WTC11 (cell line): ENCODE data around the gene CHD9. TPM values are rescaled to one million over a fixed set of nuclear protein-coding genes. Genes with fewer than 3 reads are reported as not detected.

Experiments used
- ATAC-seq: fragments of 200-7000 bp; cut with Tn5 transposase; 2 replicates; pipeline ENCODE4 v1.10.0; 2021; ENCODE audit warnings: mild to moderate bottlenecking, moderate library complexity
- CTCF ChIA-PET: fragments of 300-600 bp; sonication (Branson Sonifier 250); formaldehyde crosslinking; loops from one replicate; lab custom pipeline; 2021; ENCODE audit warnings: antibody characterized with exemption; lab: Charles Lee
- POLR2A ChIA-PET: fragments of 350-600 bp; sonication (Branson Sonifier 250); formaldehyde crosslinking; loops from one replicate; lab custom pipeline; 2021; ENCODE audit warnings: antibody characterized with exemption; lab: Charles Lee
- DNase-seq: peaks from one replicate; pipeline ENCODE4 v3.0.0; 2021; ENCODE audit warnings: low spot score
- H3K27ac Mint-ChIP-seq: 2 replicates; pipeline ENCODE4 v1.8.0; 2021; ENCODE audit warnings: mixed read lengths
- H3K27me3 Mint-ChIP-seq: 2 replicates; pipeline ENCODE4 v1.8.0; 2021; ENCODE audit warnings: low read depth, mild to moderate bottlenecking, moderate library complexity, mixed read lengths
- H3K36me3 Mint-ChIP-seq: 2 replicates; pipeline ENCODE4 v1.8.0; 2021; ENCODE audit warnings: mixed read lengths
- H3K4me1 Mint-ChIP-seq: 2 replicates; pipeline ENCODE4 v1.8.0; 2022; ENCODE audit warnings: mixed read lengths
- H3K4me3 Mint-ChIP-seq: 2 replicates; pipeline ENCODE4 v1.8.0; 2021; ENCODE audit warnings: mild to moderate bottlenecking, moderate library complexity, mixed read lengths
- H3K9me3 Mint-ChIP-seq: 2 replicates; pipeline ENCODE4 v1.8.0; 2021; ENCODE audit warnings: mixed read lengths
- EMX1 ChIP-seq: fragments of 250-450 bp; sonication (Bioruptor Pico); IDR thresholded peaks from 2 replicates; pipeline ENCODE4 v1.8.0; 2021; ENCODE audit warnings: mild to moderate bottlenecking
- ESRRA ChIP-seq: sonication (generic); formaldehyde crosslinking; IDR thresholded peaks from 2 replicates; pipeline ENCODE4 v1.8.1; 2022; ENCODE audit warnings: mild to moderate bottlenecking, missing genetic modification reagents, borderline replicate concordance
- IRF2 ChIP-seq: sonication (generic); formaldehyde crosslinking; IDR thresholded peaks from 2 replicates; pipeline ENCODE4 v1.8.0; 2022; ENCODE audit warnings: low read depth, missing genetic modification reagents, borderline replicate concordance
- MYBL2 ChIP-seq: sonication (generic); formaldehyde crosslinking; IDR thresholded peaks from 2 replicates; pipeline ENCODE4 v1.8.1; 2023; ENCODE audit warnings: mild to moderate bottlenecking, moderate library complexity, missing genetic modification reagents
- NFATC4 ChIP-seq: fragments of 250-450 bp; sonication (Bioruptor Pico); IDR thresholded peaks from 2 replicates; pipeline ENCODE4 v1.9.0; 2021; ENCODE audit warnings: mild to moderate bottlenecking
- NFE2L1 ChIP-seq: sonication (generic); formaldehyde crosslinking; IDR thresholded peaks from 2 replicates; pipeline ENCODE4 v1.8.1; 2023; ENCODE audit warnings: missing genetic modification reagents
- NR2C2 ChIP-seq: sonication (generic); formaldehyde crosslinking; IDR thresholded peaks from 2 replicates; pipeline ENCODE4 v1.8.0; 2022; ENCODE audit warnings: mild to moderate bottlenecking, missing genetic modification reagents
- OVOL2 ChIP-seq: fragments of 250-450 bp; sonication (Bioruptor Pico); IDR thresholded peaks from 2 replicates; pipeline ENCODE4 v1.9.0; 2021; ENCODE audit warnings: mild to moderate bottlenecking, borderline replicate concordance
- RORB ChIP-seq: fragments of 250-450 bp; sonication (Bioruptor Pico); IDR thresholded peaks from 2 replicates; pipeline ENCODE4 v1.9.0; 2021; ENCODE audit warnings: mild to moderate bottlenecking
- SMAD3 ChIP-seq: sonication (generic); formaldehyde crosslinking; IDR thresholded peaks from 2 replicates; pipeline ENCODE4 v1.8.0; 2022; ENCODE audit warnings: missing genetic modification reagents, mild to moderate bottlenecking, borderline replicate concordance
- TEAD4 ChIP-seq: sonication (generic); formaldehyde crosslinking; IDR thresholded peaks from 2 replicates; pipeline ENCODE4 v1.8.0; 2022; ENCODE audit warnings: mild to moderate bottlenecking, missing genetic modification reagents
- TP53 ChIP-seq: sonication (generic); formaldehyde crosslinking; IDR thresholded peaks from 2 replicates; pipeline ENCODE4 v1.8.1; 2023; ENCODE audit warnings: mild to moderate bottlenecking, missing genetic modification reagents
- ZBTB21 ChIP-seq: sonication (generic); formaldehyde crosslinking; IDR thresholded peaks from 2 replicates; pipeline ENCODE4 v1.8.1; 2023; ENCODE audit warnings: mild to moderate bottlenecking, missing genetic modification reagents, borderline replicate concordance
- ZNF232 ChIP-seq: sonication (generic); formaldehyde crosslinking; IDR thresholded peaks from 2 replicates; pipeline ENCODE4 v1.8.0; 2022; ENCODE audit warnings: mild to moderate bottlenecking, missing genetic modification reagents
- ZNF317 ChIP-seq: sonication (generic); formaldehyde crosslinking; IDR thresholded peaks from 2 replicates; pipeline ENCODE4 v1.8.1; 2023; ENCODE audit warnings: low read depth, mild to moderate bottlenecking, moderate library complexity, missing genetic modification reagents, borderline replicate concordance
- total RNA-seq: library from RNA; stranded (reverse); gene quantifications from 3 replicates; pipeline ENCODE4 v1.2.3, GENCODE V29; 2021
- TF ChIP-seq, protein P1 (sequence below): sonication (generic); formaldehyde crosslinking; IDR thresholded peaks from 2 replicates; pipeline ENCODE4 v1.8.1; 2022; ENCODE audit warnings: low read depth, mild to moderate bottlenecking, moderate library complexity, missing genetic modification reagents, borderline replicate concordance
- TF ChIP-seq, protein P2 (sequence below): sonication (generic); formaldehyde crosslinking; IDR thresholded peaks from 2 replicates; pipeline ENCODE4 v1.8.0; 2022; ENCODE audit warnings: mild to moderate bottlenecking, missing genetic modification reagents
- TF ChIP-seq, protein P3 (sequence below): fragments of 250-450 bp; sonication (Bioruptor Pico); IDR thresholded peaks from 2 replicates; pipeline ENCODE4 v1.8.0; 2021; ENCODE audit warnings: mild to moderate bottlenecking
- TF ChIP-seq, protein P4 (sequence below): fragments of 250-450 bp; sonication (Bioruptor Pico); IDR thresholded peaks from 2 replicates; pipeline ENCODE4 v1.9.0; 2021; ENCODE audit warnings: mild to moderate bottlenecking, borderline replicate concordance
- TF ChIP-seq, protein P5 (sequence below): sonication (generic); formaldehyde crosslinking; IDR thresholded peaks from 2 replicates; pipeline ENCODE4 v1.8.1; 2022; ENCODE audit warnings: mild to moderate bottlenecking, moderate library complexity, missing genetic modification reagents
- TF ChIP-seq, protein P6 (sequence below): sonication (generic); formaldehyde crosslinking; IDR thresholded peaks from 2 replicates; pipeline ENCODE4 v1.8.0; 2022; ENCODE audit warnings: missing genetic modification reagents

The CHD9 gene
- total RNA-seq, 1 experiment from 2014 or later: 31.3 TPM

DNA sequence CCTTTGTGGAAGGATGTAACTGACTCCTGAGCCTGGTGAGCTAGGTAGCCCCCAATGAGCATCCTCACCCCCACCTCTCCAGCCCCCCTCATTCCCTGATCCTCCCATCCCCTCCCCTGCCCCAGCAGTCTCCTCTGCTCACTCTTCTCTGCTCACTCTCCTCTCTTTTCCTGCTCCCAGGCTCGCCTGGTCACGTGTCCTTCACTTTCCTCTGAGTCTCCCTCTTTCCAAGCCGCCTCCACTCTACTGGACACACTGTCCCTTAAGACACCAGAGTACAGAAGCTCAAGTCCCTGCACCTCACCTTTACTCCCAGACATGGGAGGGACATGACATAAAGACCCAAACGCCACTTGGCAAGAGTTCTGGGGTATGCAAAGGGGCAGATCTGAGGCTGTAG, 303.2 kb downstream of the CHD9 start (continued):
- TF ChIP-seq, protein P1, sequence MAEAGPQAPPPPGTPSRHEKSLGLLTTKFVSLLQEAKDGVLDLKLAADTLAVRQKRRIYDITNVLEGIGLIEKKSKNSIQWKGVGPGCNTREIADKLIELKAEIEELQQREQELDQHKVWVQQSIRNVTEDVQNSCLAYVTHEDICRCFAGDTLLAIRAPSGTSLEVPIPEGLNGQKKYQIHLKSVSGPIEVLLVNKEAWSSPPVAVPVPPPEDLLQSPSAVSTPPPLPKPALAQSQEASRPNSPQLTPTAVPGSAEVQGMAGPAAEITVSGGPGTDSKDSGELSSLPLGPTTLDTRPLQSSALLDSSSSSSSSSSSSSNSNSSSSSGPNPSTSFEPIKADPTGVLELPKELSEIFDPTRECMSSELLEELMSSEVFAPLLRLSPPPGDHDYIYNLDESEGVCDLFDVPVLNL (CRISPR knock-in tag): no peak
- TF ChIP-seq ZNF317 (CRISPR knock-in tag) (no peak), ZBTB21 (CRISPR knock-in tag) (no peak), IRF2 (no peak), NR2C2 (CRISPR knock-in tag) (no peak), MYBL2 (CRISPR knock-in tag) (no peak)
- TF ChIP-seq, protein P2, sequence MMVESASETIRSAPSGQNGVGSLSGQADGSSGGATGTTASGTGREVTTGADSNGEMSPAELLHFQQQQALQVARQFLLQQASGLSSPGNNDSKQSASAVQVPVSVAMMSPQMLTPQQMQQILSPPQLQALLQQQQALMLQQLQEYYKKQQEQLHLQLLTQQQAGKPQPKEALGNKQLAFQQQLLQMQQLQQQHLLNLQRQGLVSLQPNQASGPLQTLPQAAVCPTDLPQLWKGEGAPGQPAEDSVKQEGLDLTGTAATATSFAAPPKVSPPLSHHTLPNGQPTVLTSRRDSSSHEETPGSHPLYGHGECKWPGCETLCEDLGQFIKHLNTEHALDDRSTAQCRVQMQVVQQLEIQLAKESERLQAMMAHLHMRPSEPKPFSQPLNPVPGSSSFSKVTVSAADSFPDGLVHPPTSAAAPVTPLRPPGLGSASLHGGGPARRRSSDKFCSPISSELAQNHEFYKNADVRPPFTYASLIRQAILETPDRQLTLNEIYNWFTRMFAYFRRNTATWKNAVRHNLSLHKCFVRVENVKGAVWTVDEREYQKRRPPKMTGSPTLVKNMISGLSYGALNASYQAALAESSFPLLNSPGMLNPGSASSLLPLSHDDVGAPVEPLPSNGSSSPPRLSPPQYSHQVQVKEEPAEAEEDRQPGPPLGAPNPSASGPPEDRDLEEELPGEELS (CRISPR knock-in tag): no peak
- TF ChIP-seq, protein P3, sequence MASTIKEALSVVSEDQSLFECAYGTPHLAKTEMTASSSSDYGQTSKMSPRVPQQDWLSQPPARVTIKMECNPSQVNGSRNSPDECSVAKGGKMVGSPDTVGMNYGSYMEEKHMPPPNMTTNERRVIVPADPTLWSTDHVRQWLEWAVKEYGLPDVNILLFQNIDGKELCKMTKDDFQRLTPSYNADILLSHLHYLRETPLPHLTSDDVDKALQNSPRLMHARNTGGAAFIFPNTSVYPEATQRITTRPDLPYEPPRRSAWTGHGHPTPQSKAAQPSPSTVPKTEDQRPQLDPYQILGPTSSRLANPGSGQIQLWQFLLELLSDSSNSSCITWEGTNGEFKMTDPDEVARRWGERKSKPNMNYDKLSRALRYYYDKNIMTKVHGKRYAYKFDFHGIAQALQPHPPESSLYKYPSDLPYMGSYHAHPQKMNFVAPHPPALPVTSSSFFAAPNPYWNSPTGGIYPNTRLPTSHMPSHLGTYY (CRISPR knock-in tag): no peak

DNA sequence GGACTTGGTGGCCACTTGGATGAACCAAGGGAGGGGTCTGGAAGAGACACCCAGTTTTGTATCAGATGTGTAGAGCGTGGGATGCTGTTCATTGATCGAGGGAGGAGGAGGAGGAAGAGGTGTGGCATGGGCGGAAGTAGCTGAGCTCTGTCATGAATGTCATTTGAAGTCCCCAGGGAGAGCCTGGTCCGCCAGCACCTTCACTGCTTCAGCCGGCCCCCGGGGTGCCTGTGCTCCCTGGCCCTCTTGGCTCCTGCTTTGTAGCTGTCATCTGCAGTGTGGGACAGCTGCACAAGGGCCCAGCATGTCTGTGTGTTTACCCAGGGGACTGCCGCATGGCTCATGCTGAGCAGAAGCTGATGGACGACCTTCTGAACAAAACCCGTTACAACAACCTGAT, 304.1 kb downstream of the CHD9 start:
- ChIA-PET POLR2A (no interaction called here), CTCF (interaction anchor here (1.6 kb wide), 1 partner anchor 151 kb away, joined by 4 read pairs; no protein-coding TSS in a partner anchor)
- no peak for ATAC-seq
- Mint-ChIP-seq H3K9me3 (no peaks in the 10 kb centered on the region), H3K4me1 (peaks cover 5% of the 10 kb centered on the region; the same call in 1 of the 2 replicates), H3K27ac (no peak overlapping the region), H3K4me3 (no peak overlapping the region), H3K27me3 (no peaks in the 10 kb centered on the region), H3K36me3 (no peaks in the 10 kb centered on the region)
- no peak for DNase-seq
- TF ChIP-seq TP53 (CRISPR knock-in tag) (no peak), OVOL2 (CRISPR knock-in tag) (no peak), EMX1 (CRISPR knock-in tag) (no peak), ZNF232 (CRISPR knock-in tag) (no peak), NFATC4 (CRISPR knock-in tag) (no peak), SMAD3 (CRISPR knock-in tag) (no peak), TEAD4 (CRISPR knock-in tag) (no peak), RORB (CRISPR knock-in tag) (no peak), NFE2L1 (CRISPR knock-in tag) (no peak), ESRRA (CRISPR knock-in tag) (no peak)
- TF ChIP-seq, protein P4, sequence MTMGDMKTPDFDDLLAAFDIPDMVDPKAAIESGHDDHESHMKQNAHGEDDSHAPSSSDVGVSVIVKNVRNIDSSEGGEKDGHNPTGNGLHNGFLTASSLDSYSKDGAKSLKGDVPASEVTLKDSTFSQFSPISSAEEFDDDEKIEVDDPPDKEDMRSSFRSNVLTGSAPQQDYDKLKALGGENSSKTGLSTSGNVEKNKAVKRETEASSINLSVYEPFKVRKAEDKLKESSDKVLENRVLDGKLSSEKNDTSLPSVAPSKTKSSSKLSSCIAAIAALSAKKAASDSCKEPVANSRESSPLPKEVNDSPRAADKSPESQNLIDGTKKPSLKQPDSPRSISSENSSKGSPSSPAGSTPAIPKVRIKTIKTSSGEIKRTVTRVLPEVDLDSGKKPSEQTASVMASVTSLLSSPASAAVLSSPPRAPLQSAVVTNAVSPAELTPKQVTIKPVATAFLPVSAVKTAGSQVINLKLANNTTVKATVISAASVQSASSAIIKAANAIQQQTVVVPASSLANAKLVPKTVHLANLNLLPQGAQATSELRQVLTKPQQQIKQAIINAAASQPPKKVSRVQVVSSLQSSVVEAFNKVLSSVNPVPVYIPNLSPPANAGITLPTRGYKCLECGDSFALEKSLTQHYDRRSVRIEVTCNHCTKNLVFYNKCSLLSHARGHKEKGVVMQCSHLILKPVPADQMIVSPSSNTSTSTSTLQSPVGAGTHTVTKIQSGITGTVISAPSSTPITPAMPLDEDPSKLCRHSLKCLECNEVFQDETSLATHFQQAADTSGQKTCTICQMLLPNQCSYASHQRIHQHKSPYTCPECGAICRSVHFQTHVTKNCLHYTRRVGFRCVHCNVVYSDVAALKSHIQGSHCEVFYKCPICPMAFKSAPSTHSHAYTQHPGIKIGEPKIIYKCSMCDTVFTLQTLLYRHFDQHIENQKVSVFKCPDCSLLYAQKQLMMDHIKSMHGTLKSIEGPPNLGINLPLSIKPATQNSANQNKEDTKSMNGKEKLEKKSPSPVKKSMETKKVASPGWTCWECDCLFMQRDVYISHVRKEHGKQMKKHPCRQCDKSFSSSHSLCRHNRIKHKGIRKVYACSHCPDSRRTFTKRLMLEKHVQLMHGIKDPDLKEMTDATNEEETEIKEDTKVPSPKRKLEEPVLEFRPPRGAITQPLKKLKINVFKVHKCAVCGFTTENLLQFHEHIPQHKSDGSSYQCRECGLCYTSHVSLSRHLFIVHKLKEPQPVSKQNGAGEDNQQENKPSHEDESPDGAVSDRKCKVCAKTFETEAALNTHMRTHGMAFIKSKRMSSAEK: no peak
- TF ChIP-seq, protein P5, sequence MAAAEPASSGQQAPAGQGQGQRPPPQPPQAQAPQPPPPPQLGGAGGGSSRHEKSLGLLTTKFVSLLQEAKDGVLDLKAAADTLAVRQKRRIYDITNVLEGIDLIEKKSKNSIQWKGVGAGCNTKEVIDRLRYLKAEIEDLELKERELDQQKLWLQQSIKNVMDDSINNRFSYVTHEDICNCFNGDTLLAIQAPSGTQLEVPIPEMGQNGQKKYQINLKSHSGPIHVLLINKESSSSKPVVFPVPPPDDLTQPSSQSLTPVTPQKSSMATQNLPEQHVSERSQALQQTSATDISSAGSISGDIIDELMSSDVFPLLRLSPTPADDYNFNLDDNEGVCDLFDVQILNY (CRISPR knock-in tag): no peak
- TF ChIP-seq, protein P1 (CRISPR knock-in tag): no peak
- TF ChIP-seq, protein P6, sequence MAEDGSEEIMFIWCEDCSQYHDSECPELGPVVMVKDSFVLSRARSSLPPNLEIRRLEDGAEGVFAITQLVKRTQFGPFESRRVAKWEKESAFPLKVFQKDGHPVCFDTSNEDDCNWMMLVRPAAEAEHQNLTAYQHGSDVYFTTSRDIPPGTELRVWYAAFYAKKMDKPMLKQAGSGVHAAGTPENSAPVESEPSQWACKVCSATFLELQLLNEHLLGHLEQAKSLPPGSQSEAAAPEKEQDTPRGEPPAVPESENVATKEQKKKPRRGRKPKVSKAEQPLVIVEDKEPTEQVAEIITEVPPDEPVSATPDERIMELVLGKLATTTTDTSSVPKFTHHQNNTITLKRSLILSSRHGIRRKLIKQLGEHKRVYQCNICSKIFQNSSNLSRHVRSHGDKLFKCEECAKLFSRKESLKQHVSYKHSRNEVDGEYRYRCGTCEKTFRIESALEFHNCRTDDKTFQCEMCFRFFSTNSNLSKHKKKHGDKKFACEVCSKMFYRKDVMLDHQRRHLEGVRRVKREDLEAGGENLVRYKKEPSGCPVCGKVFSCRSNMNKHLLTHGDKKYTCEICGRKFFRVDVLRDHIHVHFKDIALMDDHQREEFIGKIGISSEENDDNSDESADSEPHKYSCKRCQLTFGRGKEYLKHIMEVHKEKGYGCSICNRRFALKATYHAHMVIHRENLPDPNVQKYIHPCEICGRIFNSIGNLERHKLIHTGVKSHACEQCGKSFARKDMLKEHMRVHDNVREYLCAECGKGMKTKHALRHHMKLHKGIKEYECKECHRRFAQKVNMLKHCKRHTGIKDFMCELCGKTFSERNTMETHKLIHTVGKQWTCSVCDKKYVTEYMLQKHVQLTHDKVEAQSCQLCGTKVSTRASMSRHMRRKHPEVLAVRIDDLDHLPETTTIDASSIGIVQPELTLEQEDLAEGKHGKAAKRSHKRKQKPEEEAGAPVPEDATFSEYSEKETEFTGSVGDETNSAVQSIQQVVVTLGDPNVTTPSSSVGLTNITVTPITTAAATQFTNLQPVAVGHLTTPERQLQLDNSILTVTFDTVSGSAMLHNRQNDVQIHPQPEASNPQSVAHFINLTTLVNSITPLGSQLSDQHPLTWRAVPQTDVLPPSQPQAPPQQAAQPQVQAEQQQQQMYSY (CRISPR knock-in tag): no peak
